ENCODE measurements around the gene TUBA1A.
"Not testable (repeated sequence)": the region's sequence is repeated elsewhere in the genome, so short reads cannot be mapped to it uniquely, and the experiment has no call there.

The TUBA1A gene

GRCh38 chr12:49200919-49201594 lies 12.2 kb upstream of the TUBA1A start:
- DNase-seq, result no peak

GRCh38 chr12:49198431-49199155 lies 9.7 kb upstream of the TUBA1A start:
- DNase-seq, result no peak

GRCh38 chr12:49197256-49197655 lies 8.4 kb upstream of the TUBA1A start:
- DNase-seq, result no peak

GRCh38 chr12:49195736-49196135 lies 6.9 kb upstream of the TUBA1A start:
- DNase-seq, result no peak

GRCh38 chr12:49193746-49194145 lies 4.9 kb upstream of the TUBA1A start:
- DNase-seq, result not testable (repeated sequence)

GRCh38 chr12:49191498-49191897 lies 2.6 kb upstream of the TUBA1A start:
- not testable (repeated sequence) for DNase-seq

GRCh38 chr12:49190974-49191373 lies 2.1 kb upstream of the TUBA1A start:
- no peak for DNase-seq

- DNase-seq, result no peak
These were observed 1.1 kb upstream of the TUBA1A start for GRCh38 chr12:49189731-49190716.

- DNase-seq, result peak; percentile 75
These were observed 522 bp downstream of the TUBA1A start for GRCh38 chr12:49188201-49188915.

GRCh38 chr12:49187184-49187583 lies 1.7 kb downstream of the TUBA1A start:
- DNase-seq, result no peak

- not testable (repeated sequence) for DNase-seq
These were observed 2.6 kb downstream of the TUBA1A start for GRCh38 chr12:49186307-49186706.

- DNase-seq, result not testable (repeated sequence)
These were observed 4.2 kb downstream of the TUBA1A start for GRCh38 chr12:49184697-49185096.

- DNase-seq, result not testable (repeated sequence)
These were observed 5.5 kb downstream of the TUBA1A start for GRCh38 chr12:49183214-49183950.

- DNase-seq, result no peak
These were observed 14.7 kb downstream of the TUBA1A start for GRCh38 chr12:49174218-49174617.

- DNase-seq, result no peak
These were observed 18.0 kb downstream of the TUBA1A start for GRCh38 chr12:49170924-49171323.

GRCh38 chr12:49165114-49165513 lies 23.8 kb downstream of the TUBA1A start:
- DNase-seq, result no peak

GRCh38 chr12:49161901-49162300 lies 27.0 kb downstream of the TUBA1A start:
- not testable (repeated sequence) for DNase-seq

- no peak for DNase-seq
These were observed 27.6 kb downstream of the TUBA1A start for GRCh38 chr12:49161092-49161795.

- no peak for DNase-seq
These were observed 28.5 kb downstream of the TUBA1A start for GRCh38 chr12:49160399-49160798.

GRCh38 chr12:49154221-49154620 lies 34.7 kb downstream of the TUBA1A start:
- no peak for DNase-seq

GRCh38 chr12:49147384-49147783 lies 41.5 kb downstream of the TUBA1A start:
- DNase-seq, result no peak
